PFSK-1 (cell line): ENCODE data around the gene LRMDA.

Experiments used
- FOXP2 ChIP-seq: optimal IDR thresholded peaks from 2 replicates; pipeline ENCODE3; 2011; ENCODE audit warnings: borderline replicate concordance, control low read depth, inconsistent platforms; ENCODE audit not compliant: insufficient read depth; ENCODE audit errors: extremely low read length, extremely low read depth
- POLR2AphosphoS5 ChIP-seq: IDR thresholded peaks from 2 replicates; pipeline ENCODE4 v1.6.1; 2012; ENCODE audit warnings: low read depth, mild to moderate bottlenecking, control low read depth, low read length, moderate library complexity
- SIN3A ChIP-seq: IDR thresholded peaks from 2 replicates; pipeline ENCODE4 v1.6.1; 2012; ENCODE audit warnings: mild to moderate bottlenecking, low read length, moderate library complexity, borderline replicate concordance; ENCODE audit not compliant: insufficient read depth
- TAF1 ChIP-seq: IDR thresholded peaks from 2 replicates; pipeline ENCODE4 v1.6.1; 2012; ENCODE audit warnings: low read length, control low read depth, borderline replicate concordance; ENCODE audit not compliant: insufficient read depth
- TF ChIP-seq, protein P1 (sequence below), 2 experiments: IDR thresholded peaks; 2 replicates each; pipeline versions ENCODE4 v1.6.1 to v1.8.0; 2011 to 2012; ENCODE audit warnings: low read depth in 2 of 2, low read length in 2 of 2, control low read depth in 1 of 2, inconsistent platforms in 1 of 2, mild to moderate bottlenecking in 1 of 2, moderate library complexity in 1 of 2; ENCODE audit not compliant: insufficient read depth in 1 of 2

The LRMDA gene

DNA sequence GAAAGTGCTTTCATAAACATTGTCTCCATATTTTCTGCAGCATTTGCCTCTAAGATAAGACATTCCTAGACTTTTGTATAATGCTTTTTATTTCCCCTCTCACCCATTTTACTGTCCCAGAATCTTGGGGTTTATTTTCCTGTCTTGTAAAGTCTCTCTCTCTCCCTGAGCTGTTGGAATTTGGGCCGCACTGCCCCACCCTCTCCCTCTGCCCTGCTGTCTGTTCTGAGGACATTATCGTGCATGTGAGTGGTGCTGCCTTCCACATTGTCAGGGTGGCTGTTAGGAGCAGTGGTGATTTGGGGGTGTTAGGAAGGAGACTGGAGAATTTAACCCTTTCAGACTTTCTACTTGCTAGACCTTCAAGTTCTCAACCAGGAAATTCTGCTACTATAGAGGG, 16.7 kb downstream of the LRMDA start:
- no peak for TF ChIP-seq FOXP2
- no peak for TF ChIP-seq POLR2AphosphoS5
- no peak for TF ChIP-seq SIN3A
- TF ChIP-seq, protein P1, sequence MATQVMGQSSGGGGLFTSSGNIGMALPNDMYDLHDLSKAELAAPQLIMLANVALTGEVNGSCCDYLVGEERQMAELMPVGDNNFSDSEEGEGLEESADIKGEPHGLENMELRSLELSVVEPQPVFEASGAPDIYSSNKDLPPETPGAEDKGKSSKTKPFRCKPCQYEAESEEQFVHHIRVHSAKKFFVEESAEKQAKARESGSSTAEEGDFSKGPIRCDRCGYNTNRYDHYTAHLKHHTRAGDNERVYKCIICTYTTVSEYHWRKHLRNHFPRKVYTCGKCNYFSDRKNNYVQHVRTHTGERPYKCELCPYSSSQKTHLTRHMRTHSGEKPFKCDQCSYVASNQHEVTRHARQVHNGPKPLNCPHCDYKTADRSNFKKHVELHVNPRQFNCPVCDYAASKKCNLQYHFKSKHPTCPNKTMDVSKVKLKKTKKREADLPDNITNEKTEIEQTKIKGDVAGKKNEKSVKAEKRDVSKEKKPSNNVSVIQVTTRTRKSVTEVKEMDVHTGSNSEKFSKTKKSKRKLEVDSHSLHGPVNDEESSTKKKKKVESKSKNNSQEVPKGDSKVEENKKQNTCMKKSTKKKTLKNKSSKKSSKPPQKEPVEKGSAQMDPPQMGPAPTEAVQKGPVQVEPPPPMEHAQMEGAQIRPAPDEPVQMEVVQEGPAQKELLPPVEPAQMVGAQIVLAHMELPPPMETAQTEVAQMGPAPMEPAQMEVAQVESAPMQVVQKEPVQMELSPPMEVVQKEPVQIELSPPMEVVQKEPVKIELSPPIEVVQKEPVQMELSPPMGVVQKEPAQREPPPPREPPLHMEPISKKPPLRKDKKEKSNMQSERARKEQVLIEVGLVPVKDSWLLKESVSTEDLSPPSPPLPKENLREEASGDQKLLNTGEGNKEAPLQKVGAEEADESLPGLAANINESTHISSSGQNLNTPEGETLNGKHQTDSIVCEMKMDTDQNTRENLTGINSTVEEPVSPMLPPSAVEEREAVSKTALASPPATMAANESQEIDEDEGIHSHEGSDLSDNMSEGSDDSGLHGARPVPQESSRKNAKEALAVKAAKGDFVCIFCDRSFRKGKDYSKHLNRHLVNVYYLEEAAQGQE (IDR thresholded peaks at IDR 0.05; ENCODE audit: insufficient read depth in 1 of 2, low read depth in 2 of 2, low read length in 2 of 2): no peak
- no peak for TF ChIP-seq TAF1

DNA sequence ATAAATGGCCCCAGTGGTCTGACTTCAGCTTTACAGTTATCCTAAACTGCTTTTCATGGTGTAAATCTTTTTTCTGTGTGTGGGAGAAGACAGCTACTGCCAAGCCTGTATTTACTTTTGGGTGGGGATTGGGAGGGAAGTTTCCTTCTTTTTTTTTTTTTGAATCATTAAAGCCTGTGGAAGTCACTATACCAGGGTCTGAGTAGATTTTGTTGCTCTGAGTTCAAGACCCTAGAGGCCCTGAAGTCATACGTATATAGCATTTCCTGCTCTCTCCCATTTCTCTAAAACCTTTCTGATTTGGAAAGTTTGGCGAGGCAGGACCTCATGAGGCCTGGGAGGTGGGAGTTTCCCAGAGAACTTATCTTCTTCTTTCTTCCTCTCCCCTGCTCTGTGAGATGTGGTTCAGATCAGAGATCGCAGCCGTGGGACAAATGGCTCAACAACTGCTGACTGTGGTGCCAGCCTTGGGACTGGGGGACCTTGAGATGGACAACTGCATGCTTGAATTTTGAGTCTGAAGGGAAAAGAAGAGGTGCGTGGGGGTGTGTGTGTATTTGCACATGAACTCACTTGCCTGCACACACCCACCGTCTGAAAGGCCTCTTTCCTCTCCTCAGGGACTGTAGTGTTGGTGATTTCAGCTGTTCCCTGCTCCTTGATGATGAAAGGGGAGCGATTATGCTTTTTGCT, 18.1 kb downstream of the LRMDA start:
- TF ChIP-seq TAF1: no peak
- TF ChIP-seq, protein P1 (IDR thresholded peaks at IDR 0.05; ENCODE audit: insufficient read depth in 1 of 2, low read depth in 2 of 2, low read length in 2 of 2): no peak
- no peak for TF ChIP-seq FOXP2
- TF ChIP-seq SIN3A: no peak
- TF ChIP-seq POLR2AphosphoS5: no peak

DNA sequence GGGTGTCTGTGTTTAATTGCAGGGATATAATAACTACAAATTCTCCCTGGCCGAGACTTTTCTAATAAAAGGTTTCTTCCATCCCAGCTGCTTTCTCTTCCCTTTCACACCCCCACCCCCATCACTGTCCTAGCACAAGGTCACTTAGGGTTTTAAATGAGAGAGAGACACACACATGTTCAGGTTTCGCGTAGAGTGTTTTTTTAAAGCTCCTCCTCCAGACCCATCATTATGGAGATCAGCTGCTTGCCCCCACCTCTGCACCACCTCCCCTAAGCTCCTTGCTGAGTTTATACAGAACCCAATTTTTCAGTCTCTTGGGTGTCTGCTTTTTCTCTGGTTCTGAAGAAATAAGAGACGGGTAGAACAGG, 18.6 kb downstream of the LRMDA start:
- TF ChIP-seq FOXP2: no peak
- TF ChIP-seq, protein P1 (IDR thresholded peaks at IDR 0.05; ENCODE audit: insufficient read depth in 1 of 2, low read depth in 2 of 2, low read length in 2 of 2): no peak
- TF ChIP-seq POLR2AphosphoS5: no peak
- no peak for TF ChIP-seq TAF1
- no peak for TF ChIP-seq SIN3A

DNA sequence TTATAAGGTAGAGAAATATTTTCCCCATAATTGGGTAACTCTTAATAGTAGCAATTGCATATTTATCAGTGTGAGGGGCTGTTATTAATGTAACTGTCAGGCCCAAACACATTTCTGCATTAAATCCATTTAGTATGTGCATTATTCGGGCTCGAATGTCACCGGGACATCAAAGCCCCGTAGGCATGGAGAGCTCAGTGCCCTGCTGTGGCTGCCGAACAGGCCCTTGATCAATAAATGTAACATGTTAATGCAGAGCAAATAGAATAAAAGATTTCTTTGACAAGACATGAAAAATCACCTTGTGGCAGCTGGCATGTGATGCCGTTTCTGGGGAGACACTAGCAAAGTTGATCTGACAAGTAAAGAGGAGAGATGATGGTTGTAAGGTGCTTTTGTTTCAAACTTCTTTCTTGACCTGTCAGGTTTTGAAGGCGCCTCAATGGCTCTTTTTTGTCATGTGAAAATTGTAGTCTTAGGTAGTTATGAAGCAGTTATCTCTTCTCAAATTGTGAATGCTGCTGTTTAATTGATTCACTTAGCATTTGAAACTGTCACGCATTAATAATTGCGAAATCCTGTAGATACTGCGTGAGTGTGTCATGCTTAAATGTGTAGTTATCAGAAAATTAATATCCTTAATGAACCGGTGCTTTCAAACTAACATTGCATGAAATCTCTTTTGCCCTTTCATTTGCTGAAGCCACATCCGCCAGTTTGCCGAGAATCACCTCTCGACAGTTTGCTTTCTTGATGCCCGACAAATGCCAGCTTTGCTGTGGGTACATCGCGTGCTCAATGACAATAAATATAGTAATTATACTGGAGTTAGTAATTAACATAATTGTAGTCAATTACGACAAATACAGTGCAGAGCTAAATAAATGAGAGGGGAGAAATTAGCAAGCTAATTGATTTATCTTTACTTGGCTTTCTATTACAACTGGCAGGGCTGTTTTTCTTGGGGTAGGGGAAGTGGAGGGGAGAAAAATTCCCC, 19.5 kb downstream of the LRMDA start:
- no peak for TF ChIP-seq SIN3A
- TF ChIP-seq POLR2AphosphoS5: no peak
- no peak for TF ChIP-seq FOXP2
- TF ChIP-seq, protein P1 (IDR thresholded peaks at IDR 0.05; ENCODE audit: insufficient read depth in 1 of 2, low read depth in 2 of 2, low read length in 2 of 2): no peak
- TF ChIP-seq TAF1: no peak
